Dedifferentiated amniotic fluid mesenchymal stem cell (primary cell): ENCODE measurements around the gene P2RY14.
A peak's percentile ranks its signal among the peaks of the same experiment; 100 is the strongest.

Experiments used
- DNase-seq: peaks from one replicate; pipeline ENCODE4 v3.0.0-alpha.2; 2016; ENCODE audit errors: extremely low spot score

Gene P2RY14

DNA sequence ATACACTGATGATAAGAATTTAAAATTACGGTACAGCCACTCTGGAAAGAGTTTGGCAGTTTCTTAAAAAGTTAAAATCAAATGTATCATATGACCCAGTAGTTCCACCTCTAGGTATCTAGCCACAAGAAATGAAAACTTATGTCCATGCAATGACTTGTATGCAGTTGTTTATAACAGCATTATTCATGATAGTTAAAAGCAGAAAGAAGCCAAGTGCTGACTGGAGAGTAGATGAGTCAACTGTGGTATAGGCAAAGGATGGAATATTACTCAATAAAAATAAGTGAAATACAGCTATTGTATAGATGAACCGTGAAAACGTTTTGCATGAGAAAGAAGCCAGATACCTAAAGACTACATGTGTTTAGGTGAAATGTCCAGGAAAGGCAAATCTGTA is 23.4 kb upstream of the P2RY14 start:
- DNase-seq, result peak; percentile 49

DNA sequence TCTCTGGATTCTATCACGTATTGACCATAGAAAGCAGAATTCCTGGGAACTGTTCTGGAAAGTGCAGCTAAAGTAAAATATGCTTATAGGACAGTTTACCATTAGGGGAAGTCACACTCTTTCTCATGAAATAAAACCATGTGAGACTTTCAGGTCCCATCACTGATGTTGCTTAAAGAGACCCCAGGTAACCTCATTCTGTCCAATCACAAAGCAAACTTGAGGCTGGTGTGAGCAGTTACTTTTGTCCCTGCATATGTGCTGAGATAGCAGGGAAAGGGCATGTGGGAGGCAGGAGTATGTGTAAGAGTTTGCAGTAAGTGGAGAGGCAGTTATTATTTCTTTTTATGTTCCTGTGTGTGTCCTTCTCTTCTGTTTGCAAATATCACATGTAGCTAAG is 22.2 kb upstream of the P2RY14 start:
- DNase-seq, result no peak

DNA sequence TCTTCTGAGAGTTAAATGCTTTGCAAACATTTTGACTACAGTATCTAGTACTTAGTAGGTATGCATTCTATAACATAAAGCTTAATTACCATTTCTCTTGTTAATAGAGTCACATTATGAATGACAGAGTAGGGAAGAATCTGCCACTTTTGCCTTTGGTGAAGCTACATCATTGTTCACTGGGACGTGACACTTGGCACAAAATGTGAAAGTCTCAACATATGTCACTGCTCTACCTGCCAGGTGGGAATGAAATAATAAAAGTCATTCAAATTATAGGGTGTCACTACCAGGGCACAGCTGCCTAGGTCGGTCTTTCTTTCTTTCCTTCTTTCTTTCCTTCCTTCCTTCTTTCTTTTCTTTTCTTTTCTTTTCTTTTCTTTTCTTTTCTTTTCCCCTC is 20.7 kb upstream of the P2RY14 start:
- no peak for DNase-seq

DNA sequence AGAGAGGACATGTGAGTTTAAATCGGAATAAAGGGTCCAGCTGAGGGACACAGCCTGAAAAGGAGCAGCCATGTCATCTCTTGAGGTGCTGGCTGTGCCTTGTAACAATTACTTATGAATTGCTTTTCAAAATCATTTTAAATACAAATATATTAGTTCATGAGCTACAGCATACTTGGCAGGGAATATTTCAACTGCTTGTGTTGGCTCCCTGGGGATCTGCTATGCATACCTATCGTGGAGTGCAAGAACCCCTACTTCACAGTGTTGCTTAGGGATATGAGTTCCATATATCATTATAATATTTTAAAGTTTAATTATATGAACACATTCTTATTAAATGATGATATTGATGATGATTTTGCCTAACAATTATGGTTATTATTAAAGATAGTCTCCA is 19.1 kb upstream of the P2RY14 start:
- no peak for DNase-seq

DNA sequence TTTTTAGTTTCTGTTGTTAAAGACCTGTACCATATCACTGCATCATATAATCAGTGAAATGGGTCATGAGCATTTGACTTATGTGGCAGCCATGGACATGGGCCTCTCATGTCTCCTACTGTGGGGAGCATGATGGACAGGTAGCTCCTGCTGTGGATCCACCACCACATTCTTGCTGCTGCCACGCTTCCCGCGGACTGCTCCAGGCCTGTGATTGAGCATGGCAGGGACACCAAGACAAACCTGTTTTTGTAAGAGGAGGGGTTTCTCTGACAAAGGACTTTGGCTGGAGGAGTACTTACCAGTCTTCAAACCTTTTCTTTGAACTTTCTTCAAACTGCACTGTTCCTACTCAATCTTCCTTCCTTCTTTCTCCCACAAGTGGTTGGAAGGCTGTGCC is 17.9 kb upstream of the P2RY14 start:
- no peak for DNase-seq

DNA sequence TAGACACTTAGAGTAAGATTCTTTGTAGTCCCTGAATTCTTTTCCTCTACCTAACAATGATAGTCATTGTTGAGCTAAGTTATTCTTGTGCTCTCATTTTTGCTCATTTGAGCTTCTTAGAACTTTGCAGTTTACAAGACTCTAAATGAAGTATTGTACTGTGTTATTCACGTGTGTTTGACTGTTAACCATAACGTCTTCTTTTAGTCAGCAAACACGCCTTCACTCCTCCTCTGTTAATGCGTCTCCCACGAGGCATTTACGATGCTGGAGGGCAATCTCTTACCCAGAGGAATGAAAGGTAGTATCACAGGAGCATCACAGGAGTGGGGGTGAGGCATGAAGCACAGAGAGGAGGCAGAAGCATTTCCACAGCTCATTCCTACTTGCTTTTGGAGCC is 14.8 kb upstream of the P2RY14 start:
- DNase-seq, result no peak

DNA sequence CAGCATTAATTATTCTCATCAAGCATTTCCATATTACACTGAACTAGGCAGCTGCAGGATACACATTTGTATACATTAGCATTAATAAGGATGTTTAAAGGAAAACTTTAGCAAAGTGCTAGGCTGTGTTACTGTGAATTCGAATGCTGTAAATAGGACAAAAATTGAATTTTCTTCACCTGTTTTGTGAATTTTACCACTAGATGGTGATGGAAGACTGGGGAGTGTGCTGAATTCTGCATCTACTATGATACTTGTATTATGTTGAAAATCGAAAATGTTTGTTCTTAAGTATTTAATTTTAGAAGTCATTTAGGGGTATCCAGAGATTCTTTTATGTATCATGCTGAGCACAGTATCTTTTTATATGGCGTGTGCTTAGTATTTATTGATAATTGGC is 12.3 kb upstream of the P2RY14 start:
- DNase-seq, result peak; percentile 35

DNA sequence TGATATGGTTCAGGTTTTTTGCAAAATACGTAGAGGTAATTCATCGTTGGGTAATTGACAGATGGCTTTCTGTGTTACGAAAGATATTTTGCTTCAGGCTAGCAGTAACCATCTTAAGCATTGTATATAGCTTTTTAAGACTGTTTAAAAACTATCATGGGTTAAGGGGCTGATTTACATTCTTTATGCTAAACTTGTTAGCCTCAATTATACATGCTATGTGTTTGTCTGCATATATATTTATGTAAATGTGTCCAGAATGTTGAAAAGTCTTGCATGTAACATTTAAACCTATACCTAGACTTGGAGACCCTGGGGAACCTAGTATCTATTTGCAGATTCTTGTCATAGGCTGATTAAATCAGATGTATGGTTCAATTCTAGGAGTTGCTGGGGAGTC is 11.1 kb upstream of the P2RY14 start:
- DNase-seq, result no peak

DNA sequence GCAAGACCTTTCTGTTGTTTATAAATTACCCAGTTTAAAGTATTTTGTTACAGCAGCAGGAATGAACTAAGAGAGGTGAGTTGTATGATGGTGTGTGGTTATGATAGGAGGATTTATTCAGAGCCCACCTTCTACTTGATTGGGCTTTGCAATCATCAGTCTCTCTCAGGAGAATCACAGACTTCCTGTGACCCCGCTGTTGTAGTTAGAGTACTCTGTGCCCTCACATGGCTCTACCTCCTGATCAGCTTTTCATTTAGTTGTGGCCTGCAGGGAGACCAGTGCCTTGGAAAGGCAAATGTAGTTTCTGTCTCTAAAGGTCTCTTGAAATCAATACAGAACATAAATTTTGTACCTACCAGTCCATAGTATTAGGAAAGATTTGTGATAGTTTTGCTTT is 7.6 kb upstream of the P2RY14 start:
- no peak for DNase-seq

DNA sequence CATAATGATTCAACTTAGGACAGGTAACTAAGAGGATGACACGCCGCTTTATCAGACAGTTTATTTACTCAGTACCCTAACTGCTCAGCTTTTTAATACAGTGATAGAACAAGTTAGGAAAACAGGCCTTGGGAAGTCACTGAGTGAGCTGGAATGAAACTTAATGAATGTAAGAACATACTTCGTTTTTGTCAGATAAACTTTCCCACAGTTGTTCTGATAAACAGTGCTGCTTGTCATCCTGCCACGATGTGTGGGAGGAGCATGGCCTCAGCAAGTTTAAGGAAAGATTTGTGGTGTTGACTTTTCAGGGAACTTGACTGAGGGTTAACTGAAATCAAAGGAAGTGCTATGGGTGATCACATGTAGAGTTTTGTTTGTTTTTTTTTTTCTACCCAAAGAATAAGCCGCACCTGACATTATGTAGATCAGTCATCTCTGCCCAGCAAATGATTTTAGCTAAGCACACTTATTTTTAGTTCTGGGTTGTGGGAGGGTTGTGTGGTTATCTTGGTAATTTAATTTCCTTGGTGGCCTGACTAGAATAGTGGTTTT is 5.6 kb upstream of the P2RY14 start:
- DNase-seq, result no peak

DNA sequence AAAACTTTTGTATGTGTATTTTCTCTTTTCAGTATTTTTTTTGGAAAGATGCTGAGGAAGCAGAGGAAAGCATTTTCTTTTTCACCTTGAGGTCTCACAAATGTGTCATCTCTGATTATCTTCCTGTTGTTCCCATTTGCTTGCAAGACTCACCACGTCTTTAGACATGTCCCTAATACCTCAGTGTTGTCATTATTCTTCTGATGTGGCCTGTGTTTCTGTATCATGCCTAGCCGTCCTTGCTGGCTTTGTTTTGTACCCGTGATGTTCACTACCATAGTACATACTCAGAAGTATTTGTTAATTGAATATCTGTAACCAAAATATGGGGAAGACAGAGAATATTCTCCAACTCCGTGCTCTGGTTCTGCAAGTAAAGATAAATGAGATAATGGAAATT is 5.0 kb upstream of the P2RY14 start:
- no peak for DNase-seq

DNA sequence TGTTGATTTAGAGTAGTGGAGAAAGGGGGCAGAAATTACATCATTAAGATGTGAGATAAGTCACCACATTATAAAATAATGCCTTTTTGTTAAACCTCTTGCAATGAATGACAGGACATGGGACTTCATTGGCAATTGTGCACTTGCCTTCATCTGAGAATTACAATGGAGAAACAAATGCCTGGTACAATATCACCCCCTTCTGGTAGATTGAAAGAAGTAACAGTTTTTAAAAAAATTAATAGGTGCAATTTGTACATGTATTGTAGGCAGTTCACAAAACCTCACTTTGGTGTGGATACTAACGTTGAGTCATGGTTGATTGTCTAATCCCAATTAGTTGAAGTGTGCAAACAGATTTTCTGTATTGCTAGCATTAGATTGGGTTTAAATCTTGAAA is 4.6 kb upstream of the P2RY14 start:
- DNase-seq, result peak; percentile 66

DNA sequence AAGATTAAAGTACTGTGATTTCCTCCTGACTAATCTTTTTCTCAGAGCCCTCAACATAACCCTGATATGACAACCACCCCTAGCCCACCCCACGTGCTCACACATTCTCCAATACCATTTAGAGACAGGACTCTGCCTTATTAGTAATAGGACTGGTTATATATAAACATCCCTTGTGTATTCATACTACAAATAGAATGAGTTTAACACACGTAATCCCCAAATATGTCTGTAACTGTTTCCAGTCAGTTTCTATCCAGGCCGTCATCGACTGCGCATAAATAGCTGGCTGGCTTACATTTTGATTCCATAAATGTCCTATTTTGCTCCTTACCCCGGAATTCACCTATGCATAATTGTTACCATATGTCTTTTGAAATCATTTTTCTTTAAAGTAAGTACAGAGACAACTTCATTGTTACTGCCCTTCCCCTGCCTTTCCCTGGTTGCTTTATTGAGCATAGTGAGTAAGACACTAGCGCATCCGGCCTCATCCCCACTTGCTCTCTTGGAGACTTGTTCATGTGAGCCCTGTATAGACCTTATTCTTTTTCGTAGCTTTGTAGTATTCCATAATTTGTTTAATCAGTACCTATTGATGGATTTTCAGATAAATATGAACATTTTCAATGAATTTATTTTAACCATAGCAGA is 3.5 kb upstream of the P2RY14 start:
- DNase-seq, result no peak

DNA sequence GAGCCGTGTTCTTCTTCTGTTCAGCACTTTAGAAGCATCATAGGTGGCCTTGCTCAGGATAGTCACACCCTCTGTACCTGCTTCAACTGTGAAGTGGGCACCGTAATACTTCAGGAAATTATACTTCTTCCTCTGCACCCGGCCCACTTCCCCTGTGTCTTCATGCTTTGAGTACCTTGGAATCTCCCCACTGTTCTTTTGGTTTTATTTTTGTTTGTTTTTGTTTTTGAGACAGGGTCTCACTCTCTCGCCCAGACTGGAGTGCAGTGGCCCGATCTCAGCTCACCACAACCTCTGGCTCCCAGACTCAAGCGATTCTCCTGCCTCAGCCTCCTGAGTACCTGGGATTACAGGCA is 1.7 kb downstream of the P2RY14 start:
- DNase-seq, result no peak

DNA sequence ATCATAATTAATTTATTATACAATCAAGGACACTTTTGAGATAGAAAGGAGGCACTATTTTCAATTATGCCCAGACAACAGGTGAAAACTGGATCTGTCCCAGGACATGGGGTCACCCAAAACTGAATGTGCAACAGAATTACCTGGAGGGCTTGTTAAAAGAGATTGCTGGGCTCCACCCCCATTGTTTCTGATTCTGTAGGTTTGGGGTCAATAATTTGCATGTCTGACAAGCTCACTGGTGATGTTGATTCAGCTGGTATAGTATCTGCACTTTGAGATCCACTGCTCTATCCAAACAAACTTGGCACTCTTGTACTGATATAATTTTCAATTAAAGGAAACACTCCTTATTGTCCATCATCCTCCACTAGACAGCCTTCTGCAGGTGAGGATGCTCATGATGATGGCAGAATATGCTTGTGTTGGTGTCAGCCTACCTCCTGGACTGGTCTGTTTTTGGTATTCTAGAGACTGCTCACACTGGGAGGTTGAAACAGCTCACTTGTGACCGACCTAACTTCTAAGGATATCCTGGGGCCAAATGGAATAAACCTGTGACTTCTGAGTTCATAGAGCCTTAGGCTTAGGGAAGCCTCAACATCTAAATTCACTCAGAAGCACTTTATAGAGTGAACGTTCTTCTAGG is 2.2 kb downstream of the P2RY14 start:
- DNase-seq, result no peak

DNA sequence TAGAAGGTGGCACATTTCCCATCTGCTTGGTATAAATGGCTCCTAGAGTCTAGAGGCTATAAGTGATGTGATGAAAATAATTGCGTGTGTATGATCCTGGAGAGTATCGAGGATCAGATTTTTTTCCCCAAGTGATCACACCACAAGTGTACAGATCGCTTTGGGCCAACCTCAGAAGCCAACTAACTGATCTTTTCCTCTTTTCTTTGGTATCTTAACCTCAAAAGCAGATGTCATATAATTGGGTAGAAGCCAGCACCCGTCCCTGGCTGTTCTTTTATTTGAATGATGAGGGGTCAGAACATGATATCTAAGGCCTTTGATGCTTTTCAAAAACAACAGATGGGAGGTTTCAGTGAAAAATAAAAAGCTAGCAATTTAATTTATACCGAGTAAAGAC is 3.3 kb downstream of the P2RY14 start:
- DNase-seq, result no peak

DNA sequence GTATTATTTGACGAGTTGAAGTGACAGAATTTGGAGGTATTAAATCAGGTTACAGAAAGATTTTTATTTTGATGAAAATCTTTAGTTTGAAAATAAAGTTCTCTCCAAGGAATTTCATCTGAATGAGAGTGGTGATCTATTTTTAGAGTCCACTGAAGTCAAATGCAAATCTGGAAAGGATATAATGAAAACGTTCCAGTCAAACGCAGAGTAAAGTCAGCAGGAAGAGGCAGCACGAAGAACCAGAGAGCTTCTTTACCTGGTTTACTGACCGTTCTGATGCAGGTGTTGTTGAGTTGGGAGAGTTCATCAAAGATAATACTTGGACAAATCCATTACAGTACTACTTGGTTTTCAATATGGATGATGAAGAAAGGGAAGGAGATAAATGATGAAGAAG is 8.7 kb downstream of the P2RY14 start:
- DNase-seq, result no peak

DNA sequence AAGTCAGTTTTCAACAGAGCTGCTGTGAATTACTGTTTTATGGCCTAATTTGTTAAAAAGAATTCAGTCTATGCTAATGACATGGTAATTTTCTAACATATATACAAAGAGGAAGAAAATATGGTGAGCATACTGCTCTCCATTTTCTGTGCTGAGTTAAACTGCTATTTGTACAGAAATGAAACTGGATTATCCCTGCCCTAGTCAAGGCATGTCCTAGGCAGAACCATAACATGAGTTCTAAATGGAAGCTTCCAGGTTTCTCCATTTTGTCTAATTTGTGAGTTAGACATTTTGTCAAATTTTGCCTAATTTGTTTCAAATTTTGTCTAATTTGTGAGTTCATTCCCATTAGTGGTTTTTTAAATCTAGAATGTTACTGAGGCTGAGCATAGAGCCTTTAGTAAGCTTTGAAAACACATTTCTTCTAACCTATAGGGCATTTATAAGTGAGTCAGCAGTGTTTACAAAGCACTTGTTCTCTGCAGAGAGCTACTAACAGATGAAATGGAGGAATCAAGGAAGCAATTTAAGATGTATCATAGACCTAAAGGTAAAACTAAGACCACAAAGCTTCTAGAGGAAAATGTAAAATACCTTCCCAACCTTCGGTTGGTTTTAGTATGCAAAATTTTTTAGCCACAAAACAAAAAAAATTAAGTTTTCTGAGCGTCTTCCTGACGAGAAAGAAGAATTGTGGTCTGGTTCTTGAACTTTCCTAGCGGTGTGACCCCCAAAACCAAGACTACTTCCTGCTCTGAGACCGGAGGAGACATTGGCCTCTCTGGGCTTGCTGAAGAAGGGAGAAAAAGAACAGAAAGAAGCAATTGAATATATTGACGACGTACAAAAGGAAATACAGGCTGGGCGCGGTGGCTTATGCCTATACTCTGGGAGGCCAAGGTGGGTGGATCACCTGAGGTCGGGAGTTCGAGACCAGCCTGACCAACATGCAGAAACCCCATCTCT is 9.8 kb downstream of the P2RY14 start:
- DNase-seq, result no peak

DNA sequence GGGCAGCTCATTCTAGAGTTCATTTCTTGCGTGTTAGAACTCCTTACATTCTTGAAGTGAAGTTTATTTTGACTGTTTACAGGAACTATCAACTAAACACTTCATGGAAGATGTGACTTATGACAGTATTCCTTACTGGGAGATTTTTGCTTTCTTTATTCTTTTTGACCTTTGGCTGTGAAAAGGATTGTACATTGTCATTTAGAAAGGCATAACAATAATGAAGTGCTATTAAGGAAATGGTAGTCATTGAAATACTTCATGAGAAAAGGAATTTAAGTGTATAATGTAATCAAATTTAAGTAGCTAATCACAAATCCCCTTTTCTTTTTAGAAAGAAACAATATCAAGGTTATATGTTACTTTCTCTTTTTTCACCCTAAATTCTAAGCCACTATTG is 11.3 kb downstream of the P2RY14 start:
- DNase-seq, result no peak

DNA sequence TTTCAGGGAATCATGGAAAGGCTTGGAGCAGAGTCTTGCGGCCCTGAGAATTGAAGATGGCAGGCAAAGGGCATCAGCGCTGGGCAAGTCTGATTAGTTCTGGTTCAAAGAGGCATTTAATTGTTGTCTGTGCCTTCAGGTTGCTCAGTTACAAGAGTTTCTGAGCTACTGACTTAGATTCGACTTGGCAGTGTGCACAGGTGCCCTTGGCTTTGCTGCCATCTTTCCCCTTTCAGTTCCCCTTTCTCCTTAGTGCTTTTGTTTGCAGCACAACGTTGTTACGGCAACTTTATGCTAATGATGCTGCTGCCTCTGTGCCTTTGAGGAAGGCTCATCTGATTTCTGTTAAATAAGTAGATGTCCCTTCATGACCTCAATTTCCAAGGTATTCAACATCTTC is 12.5 kb downstream of the P2RY14 start:
- no peak for DNase-seq

DNA sequence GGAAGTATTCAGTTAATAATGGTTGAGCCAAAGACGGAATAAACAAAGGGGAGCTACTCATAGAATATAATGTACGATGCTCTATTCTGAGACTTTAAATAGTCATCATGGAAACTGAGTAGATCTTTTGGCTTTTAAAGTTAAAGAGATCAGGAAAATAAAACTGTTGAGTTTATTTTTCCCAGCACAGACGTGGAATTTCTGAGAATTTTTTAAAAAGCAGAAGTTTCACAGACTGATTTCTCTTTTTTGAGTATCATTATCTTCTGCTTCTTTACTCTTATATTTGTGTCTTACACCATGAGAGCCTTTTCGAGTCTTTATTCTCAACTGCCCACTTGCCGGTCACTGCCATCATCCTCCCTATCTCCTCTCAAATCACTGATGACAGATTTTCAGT is 13.2 kb downstream of the P2RY14 start:
- no peak for DNase-seq

DNA sequence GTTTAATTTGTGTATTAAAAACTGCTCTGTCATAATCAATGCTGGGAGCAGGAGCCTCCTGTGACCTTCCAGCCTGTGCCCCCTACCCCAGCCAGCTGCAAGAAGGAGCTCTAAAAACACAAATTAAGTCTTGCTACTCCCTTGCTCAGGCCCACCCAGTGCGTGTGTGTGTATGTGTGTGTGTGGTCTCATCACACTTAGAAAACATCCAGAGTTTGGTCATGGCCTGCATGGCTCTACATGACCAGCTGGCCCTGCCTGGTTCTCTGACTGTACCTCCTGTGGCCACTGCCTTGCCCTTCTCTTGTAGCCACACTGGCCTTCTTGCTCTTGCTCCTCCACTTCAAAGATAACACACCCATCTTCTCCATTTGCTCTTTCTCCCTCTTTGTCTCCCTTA is 13.7 kb downstream of the P2RY14 start:
- no peak for DNase-seq
